HepG2 (cell line): ENCODE measurements around the gene HOXA4. TPM values are rescaled to one million over a fixed set of nuclear protein-coding genes. Genes with fewer than 3 reads are reported as not detected.

Experiments
- ASH2L ChIP-seq: fragments of 300-600, 200-600 bp; sonication (generic); IDR thresholded peaks from 2 replicates; pipeline ENCODE4 v1.7.0; 2017; ENCODE audit warnings: low read depth, mild to moderate bottlenecking, moderate library complexity, mixed read lengths, low read length; ENCODE audit not compliant: insufficient read length
- MYPOP ChIP-seq: sonication (generic); formaldehyde crosslinking; IDR thresholded peaks from 2 replicates; pipeline ENCODE4 v1.8.1; 2023; ENCODE audit warnings: mild to moderate bottlenecking, moderate library complexity, missing genetic modification reagents
- POLR2A ChIP-seq, 2 experiments: IDR thresholded peaks; 2 replicates each; pipeline ENCODE4 v1.6.1; 2011; ENCODE audit warnings: low read depth in 2 of 2, low read length in 2 of 2, mild to moderate bottlenecking in 1 of 2, moderate library complexity in 1 of 2; ENCODE audit not compliant: insufficient read depth in 1 of 2
- ZFX ChIP-seq: sonication (generic); formaldehyde crosslinking; IDR thresholded peaks from 2 replicates; pipeline ENCODE4 v1.4.0; 2020; ENCODE audit warnings: mild to moderate bottlenecking, low read depth, missing genetic modification reagents, moderate library complexity
- ZNF383 ChIP-seq: sonication (generic); formaldehyde crosslinking; IDR thresholded peaks from 2 replicates; pipeline ENCODE4 v1.4.0; 2020; ENCODE audit warnings: missing genetic modification reagents, mild to moderate bottlenecking, borderline replicate concordance
- ZNF883 ChIP-seq: sonication (generic); formaldehyde crosslinking; IDR thresholded peaks from 2 replicates; pipeline ENCODE4 v1.5.1; 2020; ENCODE audit warnings: mild to moderate bottlenecking, missing genetic modification reagents; ENCODE audit errors: not compliant biosample characterization
- polyA plus RNA-seq, 8 experiments: library from polyadenylated mRNA; depleted of rRNA in 3 of 8; stranded (reverse) in 7 of 8; unstranded in 1 of 8; fragments of >200 nt; fragmentation: Illumina TruSeq in 4 of 8; extraction: Trizol in 4 of 8; gene quantifications; 2 replicates each; pipeline versions ENCODE4 v1.2.1 to v1.2.3, GENCODE V29; 2011 to 2016; ENCODE audit warnings: low read depth in 4 of 8, missing spikeins in 1 of 8, mixed read lengths in 1 of 8; ENCODE audit not compliant: insufficient read depth in 1 of 8
- total RNA-seq, 5 experiments: library from RNA; depleted of rRNA; stranded (reverse); fragments of >200 nt; fragmentation: Illumina TruSeq; extraction: Trizol; gene quantifications; 2 replicates each; pipeline ENCODE4 v1.2.3, GENCODE V29; 2016; ENCODE audit warnings: low read depth in 1 of 5
- TF ChIP-seq, protein P1 (sequence below): sonication (generic); formaldehyde crosslinking; IDR thresholded peaks from 2 replicates; pipeline ENCODE4 v1.5.1; 2020; ENCODE audit warnings: mild to moderate bottlenecking, missing genetic modification reagents, moderate library complexity
- TF ChIP-seq, protein P2 (sequence below): sonication (generic); formaldehyde crosslinking; IDR thresholded peaks from 2 replicates; pipeline ENCODE4 v1.4.0; 2020; ENCODE audit warnings: missing genetic modification reagents
- TF ChIP-seq, protein P3 (sequence below): sonication (generic); formaldehyde crosslinking; conservative IDR thresholded peaks from 2 replicates; pipeline ENCODE4 v1.4.0; 2020; ENCODE audit warnings: mild to moderate bottlenecking, missing genetic modification reagents, moderate library complexity
- TF ChIP-seq, protein P4 (sequence below): IDR thresholded peaks from 2 replicates; pipeline ENCODE4 v1.6.1; 2018; ENCODE audit warnings: missing genetic modification reagents, mild to moderate bottlenecking, missing compliant biosample characterization

The HOXA4 gene
- total and polyA plus RNA-seq, 2 of the 13 experiments (the other 11 are each of a cell fraction or from before 2014, with no cell fraction given), result 2.4 to 5.4 TPM

GRCh38 chr7:27150568-27151340 lies 20.2 kb upstream of the HOXA4 start (continued):
- TF ChIP-seq, protein P1, sequence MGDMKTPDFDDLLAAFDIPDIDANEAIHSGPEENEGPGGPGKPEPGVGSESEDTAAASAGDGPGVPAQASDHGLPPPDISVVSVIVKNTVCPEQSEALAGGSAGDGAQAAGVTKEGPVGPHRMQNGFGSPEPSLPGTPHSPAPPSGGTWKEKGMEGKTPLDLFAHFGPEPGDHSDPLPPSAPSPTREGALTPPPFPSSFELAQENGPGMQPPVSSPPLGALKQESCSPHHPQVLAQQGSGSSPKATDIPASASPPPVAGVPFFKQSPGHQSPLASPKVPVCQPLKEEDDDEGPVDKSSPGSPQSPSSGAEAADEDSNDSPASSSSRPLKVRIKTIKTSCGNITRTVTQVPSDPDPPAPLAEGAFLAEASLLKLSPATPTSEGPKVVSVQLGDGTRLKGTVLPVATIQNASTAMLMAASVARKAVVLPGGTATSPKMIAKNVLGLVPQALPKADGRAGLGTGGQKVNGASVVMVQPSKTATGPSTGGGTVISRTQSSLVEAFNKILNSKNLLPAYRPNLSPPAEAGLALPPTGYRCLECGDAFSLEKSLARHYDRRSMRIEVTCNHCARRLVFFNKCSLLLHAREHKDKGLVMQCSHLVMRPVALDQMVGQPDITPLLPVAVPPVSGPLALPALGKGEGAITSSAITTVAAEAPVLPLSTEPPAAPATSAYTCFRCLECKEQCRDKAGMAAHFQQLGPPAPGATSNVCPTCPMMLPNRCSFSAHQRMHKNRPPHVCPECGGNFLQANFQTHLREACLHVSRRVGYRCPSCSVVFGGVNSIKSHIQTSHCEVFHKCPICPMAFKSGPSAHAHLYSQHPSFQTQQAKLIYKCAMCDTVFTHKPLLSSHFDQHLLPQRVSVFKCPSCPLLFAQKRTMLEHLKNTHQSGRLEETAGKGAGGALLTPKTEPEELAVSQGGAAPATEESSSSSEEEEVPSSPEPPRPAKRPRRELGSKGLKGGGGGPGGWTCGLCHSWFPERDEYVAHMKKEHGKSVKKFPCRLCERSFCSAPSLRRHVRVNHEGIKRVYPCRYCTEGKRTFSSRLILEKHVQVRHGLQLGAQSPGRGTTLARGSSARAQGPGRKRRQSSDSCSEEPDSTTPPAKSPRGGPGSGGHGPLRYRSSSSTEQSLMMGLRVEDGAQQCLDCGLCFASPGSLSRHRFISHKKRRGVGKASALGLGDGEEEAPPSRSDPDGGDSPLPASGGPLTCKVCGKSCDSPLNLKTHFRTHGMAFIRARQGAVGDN, result peak; percentile 90
- peak; percentile 52 for TF ChIP-seq ZNF883
- TF ChIP-seq ASH2L, result peak; percentile 68
- TF ChIP-seq POLR2A (IDR thresholded peaks at IDR 0.05; ENCODE audit: insufficient read depth in 1 of 2, low read depth in 2 of 2, low read length in 2 of 2), result peak in 1 of 2 experiments; percentile 10; a peak in 1 of 4 replicates
- TF ChIP-seq ZNF383 (CRISPR knock-in tag), result no peak
- TF ChIP-seq, protein P2, sequence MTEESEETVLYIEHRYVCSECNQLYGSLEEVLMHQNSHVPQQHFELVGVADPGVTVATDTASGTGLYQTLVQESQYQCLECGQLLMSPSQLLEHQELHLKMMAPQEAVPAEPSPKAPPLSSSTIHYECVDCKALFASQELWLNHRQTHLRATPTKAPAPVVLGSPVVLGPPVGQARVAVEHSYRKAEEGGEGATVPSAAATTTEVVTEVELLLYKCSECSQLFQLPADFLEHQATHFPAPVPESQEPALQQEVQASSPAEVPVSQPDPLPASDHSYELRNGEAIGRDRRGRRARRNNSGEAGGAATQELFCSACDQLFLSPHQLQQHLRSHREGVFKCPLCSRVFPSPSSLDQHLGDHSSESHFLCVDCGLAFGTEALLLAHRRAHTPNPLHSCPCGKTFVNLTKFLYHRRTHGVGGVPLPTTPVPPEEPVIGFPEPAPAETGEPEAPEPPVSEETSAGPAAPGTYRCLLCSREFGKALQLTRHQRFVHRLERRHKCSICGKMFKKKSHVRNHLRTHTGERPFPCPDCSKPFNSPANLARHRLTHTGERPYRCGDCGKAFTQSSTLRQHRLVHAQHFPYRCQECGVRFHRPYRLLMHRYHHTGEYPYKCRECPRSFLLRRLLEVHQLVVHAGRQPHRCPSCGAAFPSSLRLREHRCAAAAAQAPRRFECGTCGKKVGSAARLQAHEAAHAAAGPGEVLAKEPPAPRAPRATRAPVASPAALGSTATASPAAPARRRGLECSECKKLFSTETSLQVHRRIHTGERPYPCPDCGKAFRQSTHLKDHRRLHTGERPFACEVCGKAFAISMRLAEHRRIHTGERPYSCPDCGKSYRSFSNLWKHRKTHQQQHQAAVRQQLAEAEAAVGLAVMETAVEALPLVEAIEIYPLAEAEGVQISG (CRISPR knock-in tag), result peak; percentile 33; the same call in 1 of the 2 replicates
- TF ChIP-seq, protein P3, sequence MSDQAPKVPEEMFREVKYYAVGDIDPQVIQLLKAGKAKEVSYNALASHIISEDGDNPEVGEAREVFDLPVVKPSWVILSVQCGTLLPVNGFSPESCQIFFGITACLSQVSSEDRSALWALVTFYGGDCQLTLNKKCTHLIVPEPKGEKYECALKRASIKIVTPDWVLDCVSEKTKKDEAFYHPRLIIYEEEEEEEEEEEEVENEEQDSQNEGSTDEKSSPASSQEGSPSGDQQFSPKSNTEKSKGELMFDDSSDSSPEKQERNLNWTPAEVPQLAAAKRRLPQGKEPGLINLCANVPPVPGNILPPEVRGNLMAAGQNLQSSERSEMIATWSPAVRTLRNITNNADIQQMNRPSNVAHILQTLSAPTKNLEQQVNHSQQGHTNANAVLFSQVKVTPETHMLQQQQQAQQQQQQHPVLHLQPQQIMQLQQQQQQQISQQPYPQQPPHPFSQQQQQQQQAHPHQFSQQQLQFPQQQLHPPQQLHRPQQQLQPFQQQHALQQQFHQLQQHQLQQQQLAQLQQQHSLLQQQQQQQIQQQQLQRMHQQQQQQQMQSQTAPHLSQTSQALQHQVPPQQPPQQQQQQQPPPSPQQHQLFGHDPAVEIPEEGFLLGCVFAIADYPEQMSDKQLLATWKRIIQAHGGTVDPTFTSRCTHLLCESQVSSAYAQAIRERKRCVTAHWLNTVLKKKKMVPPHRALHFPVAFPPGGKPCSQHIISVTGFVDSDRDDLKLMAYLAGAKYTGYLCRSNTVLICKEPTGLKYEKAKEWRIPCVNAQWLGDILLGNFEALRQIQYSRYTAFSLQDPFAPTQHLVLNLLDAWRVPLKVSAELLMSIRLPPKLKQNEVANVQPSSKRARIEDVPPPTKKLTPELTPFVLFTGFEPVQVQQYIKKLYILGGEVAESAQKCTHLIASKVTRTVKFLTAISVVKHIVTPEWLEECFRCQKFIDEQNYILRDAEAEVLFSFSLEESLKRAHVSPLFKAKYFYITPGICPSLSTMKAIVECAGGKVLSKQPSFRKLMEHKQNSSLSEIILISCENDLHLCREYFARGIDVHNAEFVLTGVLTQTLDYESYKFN (CRISPR knock-in tag), result peak; percentile 15; the same call in 1 of the 2 replicates
- TF ChIP-seq, protein P4, sequence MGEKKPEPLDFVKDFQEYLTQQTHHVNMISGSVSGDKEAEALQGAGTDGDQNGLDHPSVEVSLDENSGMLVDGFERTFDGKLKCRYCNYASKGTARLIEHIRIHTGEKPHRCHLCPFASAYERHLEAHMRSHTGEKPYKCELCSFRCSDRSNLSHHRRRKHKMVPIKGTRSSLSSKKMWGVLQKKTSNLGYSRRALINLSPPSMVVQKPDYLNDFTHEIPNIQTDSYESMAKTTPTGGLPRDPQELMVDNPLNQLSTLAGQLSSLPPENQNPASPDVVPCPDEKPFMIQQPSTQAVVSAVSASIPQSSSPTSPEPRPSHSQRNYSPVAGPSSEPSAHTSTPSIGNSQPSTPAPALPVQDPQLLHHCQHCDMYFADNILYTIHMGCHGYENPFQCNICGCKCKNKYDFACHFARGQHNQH (CRISPR knock-in tag), result peak; percentile 49; the same call in 1 of the 2 replicates
- TF ChIP-seq ZFX, result peak; percentile 98
- TF ChIP-seq MYPOP (CRISPR knock-in tag), result peak; percentile 87
